K562 (cell line): ENCODE measurements around the gene NINL. TPM values are rescaled to one million over a fixed set of nuclear protein-coding genes. Genes with fewer than 3 reads are reported as not detected.

Source experiments
- ATAC-seq: fragments of 200-7000 bp; cut with Tn5 transposase; 3 replicates; pipeline ENCODE4 v1.9.1; 2020; ENCODE audit warnings: moderate library complexity
- BruUV-seq: library from RNA; stranded (reverse); fragments of 400-500 nt; replicated peaks from 2 replicates; lab custom pipeline; 2021; lab: Mats Ljungman, UMichigan
- CTCF ChIA-PET: fragments of 300-600 bp; formaldehyde crosslinking; extraction: SDS; loops from one replicate; lab custom pipeline; 2021; ENCODE audit warnings: low intra/inter-chr PET ratio; lab: Yijun Ruan, JAX
- POLR2A ChIA-PET: fragments of 300-600, 350-650 bp; sonication (Branson Sonifier 250); formaldehyde crosslinking; extraction: SDS; loops from one replicate; lab custom pipeline; 2021; ENCODE audit warnings: antibody characterized with exemption, inconsistent platforms; lab: Yijun Ruan, JAX
- DNase-seq, 4 experiments: peaks; one replicate each; pipeline versions ENCODE4 v3.0.0 to v3.0.0-alpha.2; 2011 to 2018; ENCODE audit warnings: low spot score in 3 of 4, mixed read lengths in 3 of 4; ENCODE audit errors: extremely low read depth in 1 of 4
- FAIRE-seq: peaks from 2 replicates; lab custom pipeline; 2011; peaks lifted over from hg19 to GRCh38; lab: Jason Lieb, UNC
- H2AFZ ChIP-seq: 2 replicates; pipeline ENCODE4 v1.6.0; 2011; ENCODE audit warnings: low read depth, low read length, control low read depth, inconsistent platforms
- H3K27ac ChIP-seq: fragments of 200-600 bp; 3 replicates; pipeline ENCODE4 v1.8.0; 2011; ENCODE audit warnings: low read depth, mild to moderate bottlenecking, control low read depth, inconsistent platforms, low read length, moderate library complexity, mixed read lengths; ENCODE audit errors: extremely low read depth
- H3K27me3 ChIP-seq, 2 experiments: fragments of 300-600 bp in 1 of 2; 2 replicates in 1 of 2; 3 replicates in 1 of 2; pipeline versions ENCODE4 v1.6.0 to v1.8.0; 2011; ENCODE audit warnings: inconsistent platforms in 2 of 2, low read length in 2 of 2, mild to moderate bottlenecking in 1 of 2, mixed read lengths in 1 of 2, moderate library complexity in 1 of 2; ENCODE audit not compliant: control insufficient read depth in 2 of 2, insufficient read depth in 2 of 2
- H3K36me3 ChIP-seq: fragments of 300-600 bp; 3 replicates; pipeline ENCODE4 v1.8.0; 2011; ENCODE audit warnings: mild to moderate bottlenecking, low read length, inconsistent platforms; ENCODE audit not compliant: control insufficient read depth, insufficient read depth
- H3K4me1 ChIP-seq, 2 experiments: fragments of 200-600 bp in 1 of 2; replicated peaks in 1 of 2; 2 replicates in 1 of 2; 3 replicates in 1 of 2; pipeline versions ENCODE4 v1.5.1 to v1.8.0; 2011; ENCODE audit warnings: inconsistent platforms in 2 of 2, low read length in 2 of 2, mild to moderate bottlenecking in 1 of 2, mixed read lengths in 1 of 2, moderate library complexity in 1 of 2; ENCODE audit not compliant: control insufficient read depth in 2 of 2, insufficient read depth in 2 of 2
- H3K4me2 ChIP-seq: 2 replicates; pipeline ENCODE4 v1.6.1; 2011; ENCODE audit warnings: low read length, control low read depth, inconsistent platforms, mixed read lengths; ENCODE audit not compliant: insufficient read depth
- H3K4me3 ChIP-seq: fragments of 200-600 bp; sonication (generic), shearing (Covaris generic); 2 replicates; pipeline ENCODE4 v1.5.1; 2016; ENCODE audit warnings: control low read depth, inconsistent platforms
- H3K79me2 ChIP-seq: fragments of 200-600 bp; 3 replicates; pipeline ENCODE4 v1.8.0; 2011; ENCODE audit warnings: low read length, inconsistent platforms; ENCODE audit not compliant: control insufficient read depth, insufficient read depth
- H3K9ac ChIP-seq, 2 experiments: 2 replicates each; pipeline versions ENCODE4 v1.6.0 to v1.6.1; 2011; ENCODE audit warnings: low read depth in 2 of 2, low read length in 2 of 2, control low read depth in 1 of 2, inconsistent platforms in 1 of 2, mild to moderate bottlenecking in 1 of 2, mixed read lengths in 1 of 2; ENCODE audit not compliant: insufficient read depth in 1 of 2
- H3K9me1 ChIP-seq: one replicate; pipeline ENCODE4 v1.6.0; 2011; ENCODE audit warnings: inconsistent platforms, mild to moderate bottlenecking, low read length, moderate library complexity; ENCODE audit not compliant: control insufficient read depth, insufficient read depth
- H3K9me3 ChIP-seq: replicated peaks from 2 replicates; pipeline ENCODE4 v1.5.1; 2011; ENCODE audit warnings: low read depth, low read length, inconsistent platforms; ENCODE audit not compliant: control insufficient read depth, insufficient read depth
- H4K20me1 ChIP-seq: replicated peaks from 2 replicates; pipeline ENCODE4 v1.6.1; 2011; ENCODE audit warnings: low read length, inconsistent platforms, mixed read lengths; ENCODE audit not compliant: control insufficient read depth, insufficient read depth
- CSDE1 ChIP-seq, 2 experiments: fragments of 450-650 bp; IDR thresholded peaks; 2 replicates each; pipeline ENCODE4 v1.6.1; 2016; ENCODE audit warnings: mild to moderate bottlenecking in 1 of 2
- NRF1 ChIP-seq, 2 experiments: fragments of 450-650 bp; IDR thresholded peaks in 1 of 2; conservative IDR thresholded peaks in 1 of 2; 2 replicates each; pipeline ENCODE4 v1.6.1; 2014; ENCODE audit warnings: mild to moderate bottlenecking in 2 of 2
- ZEB2 ChIP-seq: fragments of 450-650 bp; IDR thresholded peaks from 2 replicates; pipeline ENCODE4 v1.6.1; 2016
- WGBS: fragments of 100-300 bp; shearing (Covaris generic); methylation state at CpG from one replicate; pipeline ENCODE4 v1.1.6; 2016; ENCODE audit warnings: low coverage, mixed read lengths; ENCODE audit not compliant: insufficient coverage; ENCODE audit errors: missing lambda C conversion rate; 5-methylcytosine and 5-hydroxymethylcytosine counted together
- in situ Hi-C: fragments of 300-500 bp; cut with MboI; formaldehyde crosslinking; loops from 4 replicates; pipeline ENCODE4 v1.15.0; 2018; ENCODE audit warnings: inconsistent platforms, mixed read lengths
- intact Hi-C: fragments of 100-400 bp; cut with micrococcal nuclease; formaldehyde crosslinking; loops from 2 replicates; pipeline ENCODE4 v1.14.2; 2022
- polyA plus RNA-seq, 8 experiments: library from polyadenylated mRNA; depleted of rRNA in 4 of 8; stranded (reverse) in 5 of 8; unstranded in 3 of 8; fragments of >200 nt; fragmentation: Nextera tagmentation in 2 of 8; fragmentation: Illumina TruSeq in 1 of 8; extraction: Ambion mirVana in 2 of 8; extraction: Trizol in 1 of 8; gene quantifications; 2 replicates each; pipeline versions ENCODE4 v1.2.1 to v1.2.3, GENCODE V29; 2011 to 2014; ENCODE audit warnings: inconsistent platforms in 1 of 8, missing spikeins in 1 of 8
- total RNA-seq, 7 experiments: library from RNA; depleted of rRNA in 6 of 7; stranded (reverse); fragments of >200 nt in 6 of 7; fragmentation: Illumina TruSeq in 2 of 7; extraction: Trizol in 2 of 7; gene quantifications; 2 replicates each; pipeline versions ENCODE4 v1.2.1 to v1.2.3, GENCODE V29; 2011 to 2021; ENCODE audit warnings: low replicate concordance in 1 of 7
- TF ChIP-seq, protein P1 (sequence below): sonication (generic); formaldehyde crosslinking; IDR thresholded peaks from 2 replicates; pipeline ENCODE4 v1.8.0; 2022; ENCODE audit warnings: missing genetic modification reagents, mild to moderate bottlenecking, borderline replicate concordance
- TF ChIP-seq, protein P2 (sequence below), 2 experiments: fragments of 450-650 bp in 1 of 2; sonication (generic) in 1 of 2; formaldehyde crosslinking in 1 of 2; IDR thresholded peaks; 2 replicates each; pipeline versions ENCODE4 v1.7.1 to v1.9.0; 2016 to 2022; ENCODE audit warnings: inconsistent platforms in 1 of 2, mild to moderate bottlenecking in 1 of 2, missing genetic modification reagents in 1 of 2
- TF ChIP-seq, protein P3 (sequence below): sonication (generic); formaldehyde crosslinking; IDR thresholded peaks from 2 replicates; pipeline ENCODE4 v1.8.0; 2022; ENCODE audit warnings: mild to moderate bottlenecking, low read depth, missing genetic modification reagents

The NINL gene
- total and polyA plus RNA-seq, 9 of the 15 experiments (the other 6 are each of a cell fraction or from before 2014, with no cell fraction given), result 0.03 to 0.22 (median 0.05) TPM; not detected in 5

DNA sequence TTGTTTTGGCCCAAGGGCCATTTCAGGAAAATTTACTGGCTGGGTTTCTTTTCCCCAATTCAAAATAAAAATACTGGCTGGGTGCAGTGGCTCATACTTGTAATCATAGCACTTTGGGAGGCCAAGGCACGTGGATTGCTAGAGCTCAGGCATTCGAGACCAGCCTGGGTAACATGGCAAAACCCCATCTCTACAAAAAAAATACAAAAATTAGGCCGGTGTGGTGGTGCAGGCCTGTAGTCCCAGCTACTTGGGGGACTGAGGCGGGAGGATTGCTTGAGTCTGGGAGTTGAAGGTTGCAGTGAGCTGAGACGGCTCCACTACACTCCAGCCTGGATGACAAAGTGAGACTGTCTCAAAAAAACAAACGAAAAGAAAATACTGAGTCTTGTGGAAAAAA lies 60.0 kb downstream of the NINL start:
- Histone ChIP-seq H3K9ac (no peak overlapping the region), H2AFZ (no peak overlapping the region), H3K4me3 (no peak overlapping the region), H3K9me1 (no peaks in the 10 kb centered on the region), H3K4me1 (no peaks in the 10 kb centered on the region), H3K36me3 (no peaks in the 10 kb centered on the region), H3K27ac (no peak overlapping the region), H3K27me3 (peaks cover 0 to 13% of the 10 kb centered on the region in 2 experiments; a peak in 3 of 5 replicates), H3K79me2 (no peaks in the 10 kb centered on the region), H3K4me2 (no peak overlapping the region), H4K20me1 (no peaks in the 10 kb centered on the region), H3K9me3 (no peaks in the 10 kb centered on the region)
- intact Hi-C loops (no loop called here), in situ Hi-C loops (no loop called here)
- WGBS, result 0% methylated on average over 5 of the region's 6 CpGs
- DNase-seq, result no peak
- ChIA-PET POLR2A (interaction anchor here (0.6 kb wide), 1 partner anchor 51 kb away, joined by 3 read pairs; no protein-coding TSS in a partner anchor), CTCF (no interaction called here)
- no TSS peak for BruUV-seq
- no peak for FAIRE-seq
- no peak for ATAC-seq
- TF ChIP-seq ZEB2, result no peak
- TF ChIP-seq, protein P1, sequence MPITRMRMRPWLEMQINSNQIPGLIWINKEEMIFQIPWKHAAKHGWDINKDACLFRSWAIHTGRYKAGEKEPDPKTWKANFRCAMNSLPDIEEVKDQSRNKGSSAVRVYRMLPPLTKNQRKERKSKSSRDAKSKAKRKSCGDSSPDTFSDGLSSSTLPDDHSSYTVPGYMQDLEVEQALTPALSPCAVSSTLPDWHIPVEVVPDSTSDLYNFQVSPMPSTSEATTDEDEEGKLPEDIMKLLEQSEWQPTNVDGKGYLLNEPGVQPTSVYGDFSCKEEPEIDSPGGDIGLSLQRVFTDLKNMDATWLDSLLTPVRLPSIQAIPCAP (CRISPR knock-in tag), result no peak
- no peak for TF ChIP-seq NRF1 (conservative IDR thresholded peaks at IDR 0.05 in 1 of 2, IDR thresholded peaks at IDR 0.05 in 1 of 2)
- TF ChIP-seq, protein P2, sequence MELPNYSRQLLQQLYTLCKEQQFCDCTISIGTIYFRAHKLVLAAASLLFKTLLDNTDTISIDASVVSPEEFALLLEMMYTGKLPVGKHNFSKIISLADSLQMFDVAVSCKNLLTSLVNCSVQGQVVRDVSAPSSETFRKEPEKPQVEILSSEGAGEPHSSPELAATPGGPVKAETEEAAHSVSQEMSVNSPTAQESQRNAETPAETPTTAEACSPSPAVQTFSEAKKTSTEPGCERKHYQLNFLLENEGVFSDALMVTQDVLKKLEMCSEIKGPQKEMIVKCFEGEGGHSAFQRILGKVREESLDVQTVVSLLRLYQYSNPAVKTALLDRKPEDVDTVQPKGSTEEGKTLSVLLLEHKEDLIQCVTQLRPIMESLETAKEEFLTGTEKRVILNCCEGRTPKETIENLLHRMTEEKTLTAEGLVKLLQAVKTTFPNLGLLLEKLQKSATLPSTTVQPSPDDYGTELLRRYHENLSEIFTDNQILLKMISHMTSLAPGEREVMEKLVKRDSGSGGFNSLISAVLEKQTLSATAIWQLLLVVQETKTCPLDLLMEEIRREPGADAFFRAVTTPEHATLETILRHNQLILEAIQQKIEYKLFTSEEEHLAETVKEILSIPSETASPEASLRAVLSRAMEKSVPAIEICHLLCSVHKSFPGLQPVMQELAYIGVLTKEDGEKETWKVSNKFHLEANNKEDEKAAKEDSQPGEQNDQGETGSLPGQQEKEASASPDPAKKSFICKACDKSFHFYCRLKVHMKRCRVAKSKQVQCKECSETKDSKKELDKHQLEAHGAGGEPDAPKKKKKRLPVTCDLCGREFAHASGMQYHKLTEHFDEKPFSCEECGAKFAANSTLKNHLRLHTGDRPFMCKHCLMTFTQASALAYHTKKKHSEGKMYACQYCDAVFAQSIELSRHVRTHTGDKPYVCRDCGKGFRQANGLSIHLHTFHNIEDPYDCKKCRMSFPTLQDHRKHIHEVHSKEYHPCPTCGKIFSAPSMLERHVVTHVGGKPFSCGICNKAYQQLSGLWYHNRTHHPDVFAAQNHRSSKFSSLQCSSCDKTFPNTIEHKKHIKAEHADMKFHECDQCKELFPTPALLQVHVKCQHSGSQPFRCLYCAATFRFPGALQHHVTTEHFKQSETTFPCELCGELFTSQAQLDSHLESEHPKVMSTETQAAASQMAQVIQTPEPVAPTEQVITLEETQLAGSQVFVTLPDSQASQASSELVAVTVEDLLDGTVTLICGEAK (IDR thresholded peaks at IDR 0.05), result no peak
- TF ChIP-seq, protein P2 (CRISPR knock-in tag; IDR thresholded peaks at IDR 0.05), result no peak
- TF ChIP-seq, protein P3, sequence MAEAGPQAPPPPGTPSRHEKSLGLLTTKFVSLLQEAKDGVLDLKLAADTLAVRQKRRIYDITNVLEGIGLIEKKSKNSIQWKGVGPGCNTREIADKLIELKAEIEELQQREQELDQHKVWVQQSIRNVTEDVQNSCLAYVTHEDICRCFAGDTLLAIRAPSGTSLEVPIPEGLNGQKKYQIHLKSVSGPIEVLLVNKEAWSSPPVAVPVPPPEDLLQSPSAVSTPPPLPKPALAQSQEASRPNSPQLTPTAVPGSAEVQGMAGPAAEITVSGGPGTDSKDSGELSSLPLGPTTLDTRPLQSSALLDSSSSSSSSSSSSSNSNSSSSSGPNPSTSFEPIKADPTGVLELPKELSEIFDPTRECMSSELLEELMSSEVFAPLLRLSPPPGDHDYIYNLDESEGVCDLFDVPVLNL (CRISPR knock-in tag), result no peak
- TF ChIP-seq CSDE1 (IDR thresholded peaks at IDR 0.05), result no peak
